ENCODE data around the gene ZBTB47.

The ZBTB47 gene

DNA sequence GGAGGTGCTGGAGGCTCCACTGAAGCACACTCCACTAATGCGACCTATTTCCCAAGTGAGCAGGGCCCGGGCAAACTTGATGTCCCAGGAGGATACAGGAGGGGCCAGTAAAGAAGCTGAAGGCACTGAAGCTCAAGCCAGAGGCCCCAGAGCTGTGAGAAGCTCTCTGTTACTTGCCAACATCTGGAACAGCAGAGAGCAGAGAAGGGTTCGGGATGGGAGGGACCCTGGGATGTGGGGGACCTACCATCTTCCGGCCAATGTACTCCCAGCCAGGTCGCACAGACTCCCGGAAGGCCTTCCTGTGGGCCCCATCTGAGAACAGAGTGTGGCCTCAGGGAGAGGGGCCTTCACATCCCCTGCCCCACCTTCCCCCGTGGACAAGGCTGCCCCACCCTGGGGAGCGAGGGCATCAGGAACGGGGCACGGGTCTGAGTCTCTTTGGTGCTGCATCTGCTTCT, 46.0 kb downstream of the ZBTB47 start:
- no peak for DNase-seq (ENCODE audit: low read depth)

DNA sequence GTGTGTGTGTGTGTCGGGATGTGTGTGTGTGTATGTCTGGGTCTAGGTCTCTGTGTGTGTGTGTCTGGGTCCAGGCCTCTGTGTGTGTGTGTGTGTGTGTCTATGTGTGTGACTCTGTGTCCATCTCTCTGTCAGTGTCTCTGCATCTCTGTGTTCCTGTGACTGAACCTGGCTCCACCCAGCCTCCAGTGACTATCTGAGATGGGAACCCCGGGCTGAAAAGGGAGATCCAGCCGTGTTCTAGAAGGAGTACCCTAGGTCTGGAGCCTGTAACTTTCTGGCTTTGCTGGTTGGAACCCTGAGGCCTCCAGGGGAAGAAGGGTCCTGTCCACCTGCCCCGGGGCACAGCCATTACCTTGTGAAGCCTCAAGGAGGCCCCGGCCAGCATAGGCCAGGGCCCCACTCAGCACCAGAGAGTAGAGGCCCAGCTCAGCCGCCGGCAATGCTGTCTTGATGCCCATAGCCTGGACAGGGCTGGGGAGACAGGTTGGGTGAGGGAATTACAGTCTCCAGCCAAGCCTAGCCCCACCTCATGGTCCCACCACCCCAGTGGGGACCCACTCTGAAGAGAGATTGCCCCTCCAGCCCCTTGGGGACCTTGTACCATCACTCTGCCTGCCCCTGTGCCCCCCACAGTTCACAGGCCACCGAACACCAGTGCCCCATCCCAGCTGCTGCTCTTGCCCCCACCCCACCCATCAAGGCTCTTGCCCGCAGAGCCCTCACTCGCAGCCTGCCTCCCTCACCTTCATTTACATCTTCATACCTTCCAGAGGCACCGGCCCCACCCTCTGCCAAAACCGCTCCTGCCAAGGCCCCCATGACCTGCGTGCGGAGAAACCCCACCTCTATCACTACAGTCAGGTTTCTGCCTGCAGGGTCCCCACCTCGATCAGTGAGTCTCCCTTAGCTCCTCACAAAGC, 47.1 kb downstream of the ZBTB47 start:
- no peak for DNase-seq (ENCODE audit: low read depth)

DNA sequence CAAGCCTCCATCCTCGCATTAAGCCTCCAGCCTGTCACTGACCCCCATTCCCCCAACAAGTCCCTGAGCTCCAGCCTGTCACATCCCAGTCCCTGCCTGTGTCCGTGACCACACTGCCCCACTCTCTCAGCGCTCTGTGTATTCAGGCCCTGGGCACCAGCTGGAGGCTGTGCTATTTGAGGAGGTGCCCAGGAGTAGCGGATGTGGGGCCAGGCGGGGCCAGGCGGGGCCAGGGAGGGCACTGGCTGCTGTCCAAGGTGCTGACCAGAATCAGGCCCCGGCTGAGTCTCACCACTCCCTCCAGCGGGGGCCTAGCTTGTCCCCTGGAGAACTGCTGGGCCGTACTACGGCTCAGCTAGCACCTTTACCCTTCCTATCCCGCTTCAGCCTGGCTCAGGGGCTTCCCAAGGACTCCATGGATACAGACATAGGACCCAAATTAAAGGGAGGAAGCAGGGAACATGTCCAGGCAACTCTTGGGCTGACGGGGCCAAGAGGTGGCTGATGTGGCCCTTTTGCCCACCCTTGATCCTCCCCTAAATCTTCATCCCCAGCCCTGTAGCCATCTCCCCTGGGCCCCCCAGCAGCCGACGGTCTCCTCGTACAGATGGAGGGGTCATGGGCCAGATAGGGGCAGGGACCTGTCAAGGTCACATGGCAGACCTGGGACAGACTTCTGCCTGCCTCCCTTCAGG, 48.0 kb downstream of the ZBTB47 start:
- peak; percentile 33 for DNase-seq (ENCODE audit: low read depth)

DNA sequence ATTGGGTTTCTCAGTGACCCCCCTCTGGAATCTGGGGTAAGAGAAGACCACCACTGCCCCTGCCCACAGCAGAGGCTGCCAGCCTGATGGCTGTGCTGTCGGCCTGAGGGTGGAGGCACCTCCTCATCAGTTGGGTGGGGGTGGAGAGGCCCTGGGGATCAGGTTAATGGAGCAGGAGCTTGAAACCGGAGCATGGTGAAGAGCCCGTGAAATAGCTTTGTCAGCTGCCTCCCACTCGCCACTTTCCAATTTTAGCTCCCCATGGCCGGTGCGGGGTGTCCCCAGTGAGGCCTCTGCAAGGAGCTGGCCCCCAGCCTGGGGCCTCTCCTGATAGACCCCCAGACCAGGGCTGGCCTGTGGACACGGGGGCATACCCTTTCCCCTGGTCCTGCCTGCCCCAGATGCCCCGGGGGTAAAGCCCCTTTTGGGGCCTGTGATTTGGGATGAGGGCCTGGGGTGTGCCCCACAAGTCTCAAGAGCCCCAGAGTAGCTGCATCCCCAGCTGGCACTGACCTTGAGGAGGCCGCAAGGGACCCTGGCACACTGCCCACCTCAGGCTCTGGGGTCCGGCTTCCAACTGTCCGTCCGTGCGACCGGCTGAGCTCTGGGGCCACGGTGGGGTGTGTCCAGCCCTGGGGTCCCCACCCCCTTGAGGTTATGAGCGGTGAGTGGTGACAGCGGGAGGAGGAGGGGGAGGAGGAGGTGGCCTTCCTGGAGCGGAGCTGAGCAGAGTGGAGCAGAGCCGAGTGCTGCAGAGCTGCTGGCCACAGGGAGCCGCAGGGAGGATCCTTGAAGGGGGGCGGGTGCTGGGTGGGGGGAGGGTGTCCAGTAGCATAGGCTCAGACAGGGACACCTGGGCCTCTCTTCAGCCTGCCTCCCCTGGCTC, 48.8 kb downstream of the ZBTB47 start, which contains the start of gene HHATL:
HHATL (minus strand) TSS at position 733 of the 886 bp plus-strand sequence. CDS start 1,972 bp downstream, outside the sequence.
- no peak for DNase-seq (ENCODE audit: low read depth)

DNA sequence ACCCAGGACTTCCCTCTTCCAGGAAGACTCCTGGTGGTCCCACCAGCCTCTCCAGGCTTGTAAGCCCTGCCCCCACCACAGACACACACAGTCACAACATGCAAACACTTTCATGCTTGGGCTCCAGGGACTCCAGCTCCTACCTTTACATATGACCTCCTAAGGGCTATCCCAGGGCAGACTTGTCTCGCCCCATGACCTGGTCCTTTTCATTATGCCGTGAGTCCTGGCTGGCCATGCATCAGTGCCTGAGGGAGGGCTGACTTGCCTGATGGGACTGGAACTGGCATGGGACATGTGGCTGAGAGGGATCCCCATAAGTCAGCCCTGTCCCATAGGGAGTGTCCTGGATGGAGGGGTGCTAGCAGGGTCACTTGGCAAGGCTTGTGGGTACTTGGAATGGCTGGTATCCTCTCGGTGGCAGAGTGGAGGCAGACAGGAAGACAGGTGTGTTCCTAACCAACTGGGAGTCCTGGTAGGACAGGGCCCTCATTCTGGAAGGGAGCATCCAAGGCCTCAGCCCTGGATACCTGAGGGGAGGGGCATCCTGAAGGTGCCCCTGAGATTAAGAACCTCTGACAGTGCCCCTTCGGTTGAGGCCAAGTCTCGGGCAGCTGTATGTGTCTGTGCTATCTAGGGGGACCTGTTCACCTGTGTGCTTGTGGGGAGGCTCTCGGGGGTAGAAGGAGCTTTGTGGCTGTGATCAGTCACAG, 49.6 kb downstream of the ZBTB47 start:
- no peak for DNase-seq (ENCODE audit: low read depth)

DNA sequence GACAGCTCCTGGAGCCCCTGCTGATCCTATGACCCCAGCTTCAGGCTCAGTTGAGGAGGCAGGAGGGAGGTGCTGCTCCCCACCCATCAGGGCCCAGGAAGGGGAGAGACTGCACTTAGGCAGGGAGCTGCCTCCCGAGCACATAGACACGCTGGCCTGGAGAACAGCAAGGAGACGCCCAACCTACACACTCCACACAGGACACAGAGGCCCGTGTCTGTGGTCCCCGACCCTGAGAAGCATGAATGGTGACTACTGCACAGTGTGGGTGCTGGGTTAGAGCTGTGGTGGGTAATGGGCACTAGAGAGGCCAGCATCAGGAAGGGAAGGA, 50.2 kb downstream of the ZBTB47 start:
- DNase-seq (ENCODE audit: low read depth) = no peak

DNA sequence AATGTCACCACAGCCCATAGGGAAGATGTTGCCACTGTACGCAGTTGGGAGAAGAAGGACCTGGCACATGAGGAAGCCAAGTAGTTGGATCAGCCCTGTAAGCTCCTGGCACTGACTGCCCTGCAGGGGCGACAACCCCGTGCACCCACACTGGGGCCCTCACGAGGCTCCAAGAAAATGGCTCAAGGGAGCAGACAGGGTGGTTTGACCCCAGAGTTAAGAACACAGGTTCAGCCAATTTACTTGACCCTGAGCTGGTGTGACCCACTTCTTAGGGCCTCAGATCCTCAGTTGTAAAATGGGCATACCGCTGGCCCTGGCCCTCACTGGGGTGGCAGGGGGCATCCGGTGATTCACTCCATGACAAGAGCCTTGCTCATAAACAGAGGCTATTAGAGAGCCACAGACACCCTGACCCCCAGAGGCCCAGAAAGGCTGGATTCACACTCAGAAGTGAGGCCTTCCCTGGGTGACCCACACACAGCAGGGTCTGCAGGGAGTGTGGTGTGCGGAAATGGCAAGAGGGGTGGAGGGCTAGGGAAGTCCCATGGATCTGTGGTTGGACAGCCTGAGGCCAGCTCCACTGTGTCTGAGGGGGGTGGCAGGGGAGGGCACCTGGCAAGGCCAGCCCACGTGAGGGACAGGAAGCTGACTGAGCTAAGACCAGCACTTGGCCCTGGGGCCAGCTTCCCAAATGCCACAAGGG, 50.8 kb downstream of the ZBTB47 start:
- DNase-seq (ENCODE audit: low read depth) = no peak

DNA sequence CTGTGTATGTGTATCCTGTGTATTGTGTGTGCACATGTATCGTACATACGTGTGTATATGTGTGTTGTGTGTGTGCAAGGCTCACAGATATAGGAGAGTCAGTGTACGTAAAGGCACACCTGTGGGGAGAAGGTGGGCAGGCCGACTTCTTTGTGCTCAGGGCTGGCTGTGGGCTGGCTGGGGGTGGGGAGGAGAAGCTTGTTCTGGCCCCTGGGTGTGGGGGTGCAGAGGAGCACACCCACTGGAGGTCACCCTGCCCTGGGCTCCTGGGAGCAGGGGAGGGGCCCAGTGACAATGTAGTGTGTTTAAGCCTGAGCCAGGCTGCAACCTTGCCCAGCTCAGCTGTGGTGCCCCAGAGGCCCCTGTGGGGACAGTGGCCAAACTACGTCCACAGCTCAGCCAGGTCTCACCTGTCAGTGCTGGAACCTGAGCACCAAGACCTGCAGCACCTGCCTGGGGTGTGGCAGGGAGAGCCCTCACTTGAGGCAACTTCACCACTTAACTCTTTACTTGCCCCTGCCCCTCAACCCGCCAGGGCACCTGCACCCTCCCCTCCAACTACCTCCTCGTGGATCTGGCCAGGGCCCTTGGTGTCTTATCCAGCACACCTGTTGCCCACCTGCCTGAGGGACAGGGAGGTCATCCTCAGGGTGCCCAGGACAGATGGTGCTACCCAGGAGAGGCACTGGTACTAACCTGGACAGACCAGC, 51.7 kb downstream of the ZBTB47 start:
- no peak for DNase-seq (ENCODE audit: low read depth)

DNA sequence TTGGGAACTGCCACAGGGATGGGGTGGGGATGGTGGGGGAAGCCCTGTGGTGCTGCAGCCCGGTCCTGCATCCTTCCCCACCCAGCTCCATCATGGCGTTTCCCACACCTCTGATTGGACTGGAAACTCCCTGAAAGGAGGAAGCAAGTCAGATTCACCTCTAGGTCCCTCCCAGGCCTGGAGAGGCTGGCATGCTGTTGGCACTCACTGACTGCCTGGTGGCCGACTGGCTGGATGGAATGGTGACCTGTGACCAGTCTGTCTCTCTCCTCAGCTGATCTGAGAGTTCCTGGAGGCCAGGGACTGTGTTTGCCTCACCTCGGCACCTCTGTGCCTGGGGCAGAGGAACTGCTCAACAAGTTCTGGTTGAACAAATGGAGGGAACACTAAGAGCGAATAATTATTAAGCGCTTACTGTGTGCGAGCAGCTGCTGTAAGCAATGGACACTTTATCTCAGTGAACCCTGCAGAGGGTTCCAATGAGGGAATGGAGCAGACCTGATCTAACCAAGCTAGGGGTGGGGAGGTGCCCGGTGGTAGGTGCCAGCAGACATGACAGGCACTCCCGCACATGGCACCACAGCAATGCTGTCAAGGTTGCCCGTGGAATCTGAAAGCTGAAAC, 52.6 kb downstream of the ZBTB47 start:
- no peak for DNase-seq (ENCODE audit: low read depth)

DNA sequence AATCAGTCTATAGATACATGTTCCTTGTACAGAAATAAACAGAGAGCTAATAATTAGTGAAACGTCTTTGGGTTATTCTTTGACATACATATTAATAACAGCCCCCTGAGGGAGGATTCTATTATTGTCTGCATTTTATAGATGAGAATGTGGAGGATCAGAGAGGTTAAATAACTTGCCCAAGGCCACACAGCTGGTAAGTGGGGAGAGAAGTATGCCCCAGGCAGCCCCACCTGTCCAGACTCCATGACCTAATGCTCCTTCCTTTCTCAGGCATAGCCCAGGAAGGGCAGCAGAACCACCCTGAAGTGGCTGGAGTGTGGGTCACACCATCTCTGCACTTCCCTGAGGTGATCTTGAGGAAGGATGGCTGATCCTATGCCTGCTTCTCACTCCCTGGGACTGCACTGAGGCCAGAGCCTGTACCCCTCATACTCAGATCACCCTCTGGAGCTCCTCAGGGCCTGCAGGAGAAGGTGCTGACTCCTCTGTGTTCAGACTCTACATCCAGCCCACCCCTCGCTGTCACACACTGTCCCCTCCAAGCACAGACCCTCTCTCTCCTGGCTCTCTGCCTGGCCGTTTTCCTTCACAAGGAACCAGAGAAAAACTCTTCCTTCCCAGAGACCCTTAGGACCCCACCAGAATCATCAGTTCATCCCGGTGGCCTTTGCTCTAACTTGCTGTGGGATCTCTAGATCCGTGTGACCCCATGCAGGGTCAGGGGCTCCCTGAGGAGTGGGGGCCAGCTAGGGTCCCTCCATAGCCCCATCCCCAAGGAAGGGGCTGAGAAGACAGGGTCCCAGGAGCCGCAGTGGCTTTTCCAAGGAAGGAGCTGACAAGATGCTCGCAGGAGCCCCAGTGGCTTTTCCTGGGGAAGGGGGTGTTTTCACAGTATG, 53.5 kb downstream of the ZBTB47 start:
- DNase-seq (ENCODE audit: low read depth) = no peak

DNA sequence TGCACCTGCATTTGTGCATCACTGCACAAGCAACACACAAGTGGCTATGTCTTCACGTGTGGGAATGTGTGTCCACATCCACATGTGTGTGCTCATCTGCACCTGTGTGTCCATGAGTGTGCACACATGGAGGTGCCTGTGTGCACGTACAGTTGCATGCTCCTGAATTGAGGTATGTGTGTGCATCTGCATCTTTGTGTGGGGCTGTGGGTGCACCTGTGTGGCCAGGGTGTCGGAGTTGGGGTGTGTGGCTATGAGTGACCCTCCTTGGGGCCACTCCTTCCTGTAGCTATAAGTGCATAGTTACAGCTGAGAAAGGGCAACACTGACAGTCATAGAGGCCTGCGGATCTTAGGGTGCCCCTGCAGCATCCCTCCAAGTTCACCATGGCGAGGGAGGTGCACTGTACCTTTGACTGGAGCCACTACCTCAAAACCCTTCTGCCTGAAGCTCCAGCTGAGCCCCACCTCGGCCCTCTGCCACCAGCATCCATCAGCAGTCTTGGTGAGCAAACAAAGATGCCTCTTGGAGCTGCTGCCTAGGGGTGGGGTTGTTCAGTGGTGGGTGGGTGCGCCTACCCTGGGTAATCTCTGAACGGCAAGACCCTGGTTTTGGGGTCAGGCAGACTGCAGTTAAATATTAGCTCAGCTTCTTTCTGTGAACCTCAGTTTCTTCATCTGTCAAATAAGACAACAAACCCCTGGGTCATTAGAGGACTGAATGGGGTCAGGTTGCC, 54.3 kb downstream of the ZBTB47 start:
- DNase-seq (ENCODE audit: low read depth) = no peak

DNA sequence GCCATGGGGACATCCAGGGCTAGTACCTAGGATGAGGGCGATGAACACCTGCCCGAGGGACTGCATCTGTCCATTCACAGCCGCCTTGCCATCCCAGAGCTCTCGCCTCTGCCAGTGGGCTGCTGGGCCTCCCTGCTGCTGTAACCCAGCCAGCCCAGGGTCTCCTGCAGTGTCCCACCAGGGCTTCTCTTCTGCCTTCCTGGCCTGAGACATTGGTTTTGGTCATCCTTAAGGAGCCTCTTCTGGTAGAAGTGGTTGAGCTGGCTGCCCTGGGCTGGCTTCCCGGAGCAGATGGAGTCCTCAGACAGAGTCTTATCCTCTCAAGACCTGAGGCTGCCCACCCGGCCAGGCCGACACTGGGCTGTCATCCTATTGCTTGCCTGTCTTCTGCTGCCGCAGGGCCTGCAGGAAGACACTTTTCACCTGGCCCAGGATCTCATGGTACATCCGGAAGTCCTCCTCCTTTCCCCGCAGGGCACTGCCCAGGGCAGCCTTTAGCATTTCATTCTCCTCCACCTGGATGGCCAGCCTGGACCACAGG, 55.2 kb downstream of the ZBTB47 start:
- no peak for DNase-seq (ENCODE audit: low read depth)

DNA sequence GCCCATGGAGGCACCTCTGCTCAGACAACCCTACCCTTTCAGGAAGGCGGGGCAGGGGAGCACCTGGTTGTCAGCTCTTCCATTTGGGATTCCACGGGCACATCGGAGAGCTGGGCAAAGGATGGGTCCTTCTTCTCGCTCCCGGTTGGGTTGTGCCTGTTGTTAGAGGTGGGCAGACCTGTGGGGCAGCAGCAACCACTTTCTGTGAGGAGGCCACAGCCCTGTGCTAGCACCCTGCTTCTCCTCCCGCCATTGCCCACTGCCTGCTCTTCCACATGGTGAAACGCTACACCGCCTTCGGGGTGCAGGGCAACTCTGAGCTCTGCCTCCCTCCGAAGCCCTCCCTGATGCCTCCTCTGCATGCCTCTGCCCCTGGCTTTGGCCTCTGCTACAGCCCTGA, 56.1 kb downstream of the ZBTB47 start:
- DNase-seq (ENCODE audit: low read depth) = no peak

DNA sequence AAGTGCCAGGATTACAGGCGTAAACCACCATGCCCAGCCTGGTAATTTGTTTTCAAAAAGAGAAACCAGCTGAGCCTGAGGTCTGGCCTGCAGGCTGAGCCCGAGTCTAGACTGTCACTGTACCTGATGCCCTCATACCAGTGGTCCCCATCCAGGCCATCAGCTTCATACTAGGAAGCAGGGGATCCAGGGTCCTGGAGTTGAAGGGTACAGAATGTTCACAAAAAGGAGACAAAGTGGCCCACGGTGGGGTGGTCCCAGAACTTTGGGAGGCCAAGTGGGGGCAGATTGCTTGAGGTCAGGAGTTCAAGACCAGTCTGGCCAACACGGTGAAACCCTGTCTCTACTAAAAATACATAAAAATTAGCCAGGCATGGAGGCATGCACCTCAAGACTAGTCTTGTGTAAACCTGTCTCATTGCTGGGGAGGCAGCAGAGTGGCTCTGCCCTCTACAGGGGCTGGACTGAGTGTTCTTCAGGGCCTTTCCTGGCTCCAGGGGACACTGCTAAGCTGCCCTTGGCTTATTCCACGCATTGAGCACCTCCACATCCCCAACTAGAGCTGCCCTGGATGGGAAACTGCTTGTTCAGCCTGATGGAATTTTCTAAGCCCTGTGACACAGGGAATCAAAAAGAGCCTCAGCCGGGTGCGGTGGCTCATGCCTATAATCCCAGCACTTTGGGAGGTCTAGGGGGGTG, 57.0 kb downstream of the ZBTB47 start:
- no peak for DNase-seq (ENCODE audit: low read depth)

DNA sequence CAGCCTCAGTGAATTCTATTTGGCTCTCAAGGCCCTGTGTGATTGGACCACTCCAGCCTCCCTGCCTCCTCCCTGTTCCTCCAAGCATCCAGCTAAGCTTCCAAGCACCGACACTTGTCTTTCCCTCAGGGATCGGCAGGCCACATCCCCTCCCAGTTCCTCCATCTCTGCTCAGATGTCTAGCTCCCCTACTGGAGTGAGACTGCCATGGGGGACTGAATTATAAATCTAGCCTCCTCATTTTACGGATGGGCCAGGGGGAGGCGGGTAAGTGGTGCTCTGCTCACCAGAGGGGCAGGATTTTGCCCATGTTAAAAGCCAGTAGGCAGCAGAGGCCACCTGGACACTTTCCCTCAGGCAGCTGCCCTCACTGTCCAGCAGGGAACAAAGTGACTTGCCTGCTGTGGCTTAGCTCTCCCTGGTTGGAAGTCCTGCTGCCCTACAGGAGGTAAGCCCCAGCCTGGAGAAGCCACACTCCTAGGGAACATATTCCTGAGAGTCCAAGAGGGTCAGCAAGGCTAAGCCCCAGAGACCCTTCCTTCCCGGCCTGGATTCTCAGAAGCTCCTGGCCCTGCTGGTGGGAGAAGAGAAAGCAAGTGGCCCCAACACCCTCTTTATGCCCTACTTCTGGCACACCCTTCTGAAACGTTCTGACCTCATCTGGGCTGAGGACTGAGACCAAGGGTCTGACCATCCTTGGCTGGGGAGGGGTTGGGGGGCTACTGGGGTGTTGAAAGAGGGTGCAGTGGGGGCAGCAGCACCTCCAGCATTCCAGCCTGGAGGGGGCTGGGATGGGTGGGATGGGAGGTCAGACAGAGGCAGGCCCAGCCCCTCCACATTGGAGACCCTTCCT, 58.2 kb downstream of the ZBTB47 start:
- no peak for DNase-seq (ENCODE audit: low read depth)

DNA sequence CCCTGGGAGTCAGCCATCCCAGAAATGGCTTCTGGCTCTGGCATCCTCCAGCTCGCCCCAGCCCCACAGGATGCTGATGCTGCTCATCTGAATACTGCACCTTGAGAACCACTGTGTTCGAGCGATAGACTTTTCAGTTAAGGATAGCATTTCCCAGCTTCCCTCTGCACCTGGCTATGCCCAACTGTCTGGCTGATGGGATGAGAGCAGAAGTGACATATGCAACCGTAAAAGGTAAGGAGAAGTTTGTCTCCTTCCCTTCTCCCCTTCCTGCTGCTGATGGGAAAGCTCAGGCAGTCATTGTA, 58.8 kb downstream of the ZBTB47 start:
- no peak for DNase-seq (ENCODE audit: low read depth)

Data from stimulated activated CD8-positive, alpha-beta memory T cell treated with anti-CD3 and anti-CD28 coated beads, Interleukin-4, amount 100 ng/mL, for 24 hours (primary cell).